SK-N-SH treated with all-trans-retinoic acid at 6 μM for 48 hours (cell line): Measurements from ENCODE around the gene TRIM65.

Experiments used
- ZFP30 ChIP-seq: fragments of 450-650 bp; formaldehyde crosslinking; IDR thresholded peaks from 2 replicates; pipeline ENCODE4 v1.5.0; 2022; ENCODE audit warnings: mild to moderate bottlenecking, moderate library complexity
- TF ChIP-seq, protein P1 (sequence below): fragments of 250-450 bp; sonication (Bioruptor Pico); IDR thresholded peaks from 2 replicates; pipeline ENCODE4 v1.8.0; 2020; ENCODE audit warnings: mild to moderate bottlenecking, moderate library complexity, borderline replicate concordance

DNA sequence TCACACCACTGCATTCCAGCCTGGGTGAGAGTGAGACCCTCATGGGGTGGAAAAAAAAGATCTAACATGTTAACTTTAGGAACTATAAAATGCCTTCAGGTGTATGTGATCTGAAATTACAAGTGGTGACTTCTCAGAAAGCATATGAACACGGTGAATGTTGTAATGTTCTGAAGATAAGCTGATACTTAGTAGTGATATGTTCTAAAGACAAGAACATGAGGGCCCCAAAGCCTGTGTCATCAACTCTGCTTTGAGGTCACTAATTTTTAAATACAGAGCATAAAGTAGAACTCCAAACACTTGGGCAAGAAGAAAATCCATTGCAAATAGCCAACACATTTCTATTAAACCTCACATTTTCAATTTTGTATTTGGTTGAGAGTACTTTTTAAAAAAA lies 46.7 kb upstream of the TRIM65 start:
- TF ChIP-seq, protein P1, sequence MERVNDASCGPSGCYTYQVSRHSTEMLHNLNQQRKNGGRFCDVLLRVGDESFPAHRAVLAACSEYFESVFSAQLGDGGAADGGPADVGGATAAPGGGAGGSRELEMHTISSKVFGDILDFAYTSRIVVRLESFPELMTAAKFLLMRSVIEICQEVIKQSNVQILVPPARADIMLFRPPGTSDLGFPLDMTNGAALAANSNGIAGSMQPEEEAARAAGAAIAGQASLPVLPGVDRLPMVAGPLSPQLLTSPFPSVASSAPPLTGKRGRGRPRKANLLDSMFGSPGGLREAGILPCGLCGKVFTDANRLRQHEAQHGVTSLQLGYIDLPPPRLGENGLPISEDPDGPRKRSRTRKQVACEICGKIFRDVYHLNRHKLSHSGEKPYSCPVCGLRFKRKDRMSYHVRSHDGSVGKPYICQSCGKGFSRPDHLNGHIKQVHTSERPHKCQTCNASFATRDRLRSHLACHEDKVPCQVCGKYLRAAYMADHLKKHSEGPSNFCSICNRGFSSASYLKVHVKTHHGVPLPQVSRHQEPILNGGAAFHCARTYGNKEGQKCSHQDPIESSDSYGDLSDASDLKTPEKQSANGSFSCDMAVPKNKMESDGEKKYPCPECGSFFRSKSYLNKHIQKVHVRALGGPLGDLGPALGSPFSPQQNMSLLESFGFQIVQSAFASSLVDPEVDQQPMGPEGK (CRISPR knock-in tag) = no peak
- no peak for TF ChIP-seq ZFP30 (CRISPR knock-in tag)
